Kidney (tissue), 14 donors: Measurements from ENCODE around the gene MRPL44. TPM values are rescaled to one million over a fixed set of nuclear protein-coding genes. Genes with fewer than 3 reads are reported as not detected.
A peak's percentile ranks its signal among the peaks of the same experiment; 100 is the strongest.

Experiments
- DNase-seq, 5 donors: peaks; one replicate each; pipeline ENCODE4 v3.0.0-alpha.2; 2013 to 2020
- FAIRE-seq: peaks from 2 replicates; lab custom pipeline; 2012; peaks lifted over from hg19 to GRCh38; lab: Jason Lieb, UNC
- H3K27ac ChIP-seq, 2 donors: one replicate each; pipeline ENCODE4 v1.7.0; 2013; ENCODE audit warnings: low read depth in 2 of 2, low read length in 2 of 2, inconsistent platforms in 1 of 2
- H3K27me3 ChIP-seq: one replicate; pipeline ENCODE4 v1.7.1; 2013; ENCODE audit warnings: low read length, inconsistent platforms; ENCODE audit not compliant: control insufficient read depth, insufficient read depth
- H3K36me3 ChIP-seq, 3 donors: one replicate each; pipeline versions ENCODE4 v1.7.0 to v1.7.1; 2013; ENCODE audit warnings: low read length in 3 of 3, control low read depth in 1 of 3, inconsistent platforms in 1 of 3; ENCODE audit not compliant: insufficient read depth in 3 of 3, control insufficient read depth in 2 of 3
- H3K4me1 ChIP-seq, 3 donors: one replicate each; pipeline versions ENCODE4 v1.7.0 to v1.7.1; 2013; ENCODE audit warnings: low read length in 3 of 3, inconsistent platforms in 1 of 3, low read depth in 1 of 3; ENCODE audit not compliant: control insufficient read depth in 2 of 3, insufficient read depth in 2 of 3
- H3K4me3 ChIP-seq, 3 donors: one replicate each; pipeline versions ENCODE4 v1.7.0 to v1.8.1; 2013; ENCODE audit warnings: low read length in 3 of 3, control low read depth in 1 of 3, inconsistent platforms in 1 of 3
- H3K9ac ChIP-seq, 3 donors: one replicate each; pipeline versions ENCODE4 v1.7.0 to v1.7.1; 2013; ENCODE audit warnings: low read length in 3 of 3, control low read depth in 1 of 3, inconsistent platforms in 1 of 3
- H3K9me3 ChIP-seq, 3 donors: one replicate each; pipeline versions ENCODE4 v1.7.0 to v1.7.1; 2013; ENCODE audit warnings: low read length in 3 of 3, control low read depth in 1 of 3, inconsistent platforms in 1 of 3; ENCODE audit not compliant: control insufficient read depth in 2 of 3, insufficient read depth in 1 of 3
- CTCF ChIP-seq: IDR thresholded peaks from 3 replicates; pipeline ENCODE4 v1.5.1; 2012; ENCODE audit warnings: mild to moderate bottlenecking, moderate library complexity, borderline replicate concordance; ENCODE audit not compliant: insufficient read depth; ENCODE audit errors: extremely low read depth
- intact Hi-C: fragments of 100-400 bp; cut with DNase I; formaldehyde crosslinking; loops from one replicate; pipeline ENCODE4 v1.11.1; 2022
- polyA plus RNA-seq: library from polyadenylated mRNA; stranded (reverse); fragments of 350-450 nt; fragmentation: Illumina TruSeq; extraction: RNeasy Lipid Tissue Mini Kit (QIAGEN cat#74804); gene quantifications from one replicate; pipeline ENCODE4 v1.2.3, GENCODE V29; 2014; ENCODE audit warnings: low read depth, low replicate concordance; ENCODE audit not compliant: insufficient read depth
- total RNA-seq: library from RNA; stranded (reverse); fragmentation: NEBNext Ultra II Directional; extraction: Animal tissue kit (Norgen Biotek cat#: 25700); gene quantifications from one replicate; pipeline ENCODE4 v1.2.1, GENCODE V29; 2021
- donor health status: control.
- donor health status: control.
- donor health status: control.
- donor health status: control.
- donor health status: control.
- donor health status: DM: yes; HTN: yes; CAD: no.
- donor health status: Normal renal cell carcinoma (clear cell type).

Gene MRPL44
- total and polyA plus RNA-seq, 2 donors from 2014 or later: 24.2 to 52.7 TPM

- H3K9me3 ChIP-seq: no peaks in the 10 kb centered on the region
- DNase-seq: peak in 3 of 5 donors; percentile 19 to 48 (median 43)
- no peak for TF ChIP-seq CTCF
- no peak overlapping the region for H3K9ac ChIP-seq
- H3K27ac ChIP-seq: no peak overlapping the region
- H3K4me3 ChIP-seq: no peak overlapping the region
- no peaks in the 10 kb centered on the region for H3K27me3 ChIP-seq
- peaks cover 3 to 6% (median 6%) of the 10 kb centered on the region in 3 donors for H3K4me1 ChIP-seq
- peaks cover 0 to 3% (median 0%) of the 10 kb centered on the region in 3 donors for H3K36me3 ChIP-seq
- FAIRE-seq: no peak
- intact Hi-C loops: no loop called here
These were observed 32.1 kb downstream of the MRPL44 start for GRCh38 chr2:223989206-223989855.

GRCh38 chr2:223989856-223990232, 32.6 kb downstream of the MRPL44 start:
- H3K4me1 ChIP-seq: peaks cover 3 to 9% (median 8%) of the 10 kb centered on the region in 3 donors
- FAIRE-seq (no peak), DNase-seq (peak in 3 of 5 donors; percentile 36 to 74 (median 56))
- TF ChIP-seq CTCF: no peak
- no peak overlapping the region for H3K4me3 ChIP-seq
- intact Hi-C loops: loop anchor here (5.0 kb wide), 1 partner anchor 297 kb away; no protein-coding TSS in a partner anchor
- no peak overlapping the region for H3K27ac ChIP-seq
- H3K36me3 ChIP-seq: no peaks in the 10 kb centered on the region
- H3K9ac ChIP-seq: no peak overlapping the region
- H3K9me3 ChIP-seq: no peaks in the 10 kb centered on the region
- no peaks in the 10 kb centered on the region for H3K27me3 ChIP-seq

GRCh38 chr2:223991611-223992010, 34.3 kb downstream of the MRPL44 start:
- no peak for TF ChIP-seq CTCF
- H3K36me3 ChIP-seq: no peaks in the 10 kb centered on the region
- intact Hi-C loops: loop anchor here (5.0 kb wide), 1 partner anchor 296 kb away; no protein-coding TSS in a partner anchor
- no peaks in the 10 kb centered on the region for H3K9me3 ChIP-seq
- DNase-seq: peak in 2 of 5 donors; percentile 39 to 46
- H3K9ac ChIP-seq: no peak overlapping the region
- H3K27ac ChIP-seq: no peak overlapping the region
- H3K4me1 ChIP-seq: peaks cover 3 to 14% (median 10%) of the 10 kb centered on the region in 3 donors
- H3K4me3 ChIP-seq: no peak overlapping the region
- no peaks in the 10 kb centered on the region for H3K27me3 ChIP-seq
- no peak for FAIRE-seq
